Mesendoderm (in vitro differentiated cells): Measurements from ENCODE around the gene GABBR2.

ENCODE experiments used
- DNase-seq: peaks from one replicate; pipeline ENCODE4 v3.0.0; 2013
- H2AK5ac ChIP-seq: 2 replicates; pipeline ENCODE4 v1.6.1; 2013; ENCODE audit warnings: low read length, inconsistent platforms
- H2BK120ac ChIP-seq: 2 replicates; pipeline ENCODE4 v1.6.1; 2013; ENCODE audit warnings: low read depth, mild to moderate bottlenecking, low read length, moderate library complexity, mixed read lengths
- H2BK15ac ChIP-seq: replicated peaks from 2 replicates; pipeline ENCODE4 v1.6.1; 2013; ENCODE audit warnings: low read depth, mild to moderate bottlenecking, moderate library complexity
- H2BK5ac ChIP-seq: 2 replicates; pipeline ENCODE4 v1.6.1; 2013; ENCODE audit warnings: low read length, inconsistent platforms
- H3K18ac ChIP-seq: 2 replicates; pipeline ENCODE4 v1.6.1; 2013; ENCODE audit warnings: mild to moderate bottlenecking, low read length, mixed read lengths
- H3K23ac ChIP-seq: one replicate; pipeline ENCODE4 v1.6.1; 2013; ENCODE audit warnings: low read length
- H3K27ac ChIP-seq: 2 replicates; pipeline ENCODE4 v1.5.1; 2013; ENCODE audit warnings: low read depth, mild to moderate bottlenecking, inconsistent platforms, low read length, moderate library complexity
- H3K27me3 ChIP-seq: 2 replicates; pipeline ENCODE4 v1.6.1; 2013; ENCODE audit warnings: low read length, control low read depth, mild to moderate bottlenecking, inconsistent platforms; ENCODE audit not compliant: insufficient read depth, poor library complexity
- H3K36me3 ChIP-seq: 2 replicates; pipeline ENCODE4 v1.6.1; 2013; ENCODE audit warnings: low read length, inconsistent platforms; ENCODE audit not compliant: control insufficient read depth, insufficient read depth
- H3K4ac ChIP-seq: one replicate; pipeline ENCODE4 v1.6.1; 2013; ENCODE audit warnings: low read depth, mild to moderate bottlenecking, low read length, moderate library complexity
- H3K4me1 ChIP-seq: 2 replicates; pipeline ENCODE4 v1.6.1; 2013; ENCODE audit warnings: low read depth, low read length, inconsistent platforms; ENCODE audit not compliant: control insufficient read depth
- H3K4me2 ChIP-seq: 2 replicates; pipeline ENCODE4 v1.6.1; 2013; ENCODE audit warnings: low read length
- H3K4me3 ChIP-seq: 2 replicates; pipeline ENCODE4 v1.5.1; 2013; ENCODE audit warnings: mild to moderate bottlenecking, low read length
- H3K56ac ChIP-seq: one replicate; pipeline ENCODE4 v1.6.1; 2013; ENCODE audit warnings: low read length
- H3K79me1 ChIP-seq: 2 replicates; pipeline ENCODE4 v1.6.1; 2013; ENCODE audit warnings: low read length, inconsistent platforms
- H3K79me2 ChIP-seq: 2 replicates; pipeline ENCODE4 v1.6.1; 2013; ENCODE audit warnings: mild to moderate bottlenecking, low read length; ENCODE audit not compliant: control insufficient read depth, insufficient read depth
- H3K9ac ChIP-seq: 2 replicates; pipeline ENCODE4 v1.6.1; 2013; ENCODE audit warnings: low read length, inconsistent platforms
- H4K5ac ChIP-seq: one replicate; pipeline ENCODE4 v1.6.1; 2013; ENCODE audit warnings: low read length
- H4K8ac ChIP-seq: one replicate; pipeline ENCODE4 v1.6.1; 2013; ENCODE audit warnings: low read depth, mild to moderate bottlenecking, control low read depth, low read length, moderate library complexity
- WGBS: extraction: QIAGEN DNeasy Blood & Tissue Kit; methylation state at CpG from one replicate; pipeline ENCODE4 v1.1.7; 2013; ENCODE audit warnings: low lambda C conversion rate, missing lambda C conversion rate; ENCODE audit not compliant: insufficient coverage; ENCODE audit errors: extremely low coverage; 5-methylcytosine and 5-hydroxymethylcytosine counted together

GABBR2 gene

DNA sequence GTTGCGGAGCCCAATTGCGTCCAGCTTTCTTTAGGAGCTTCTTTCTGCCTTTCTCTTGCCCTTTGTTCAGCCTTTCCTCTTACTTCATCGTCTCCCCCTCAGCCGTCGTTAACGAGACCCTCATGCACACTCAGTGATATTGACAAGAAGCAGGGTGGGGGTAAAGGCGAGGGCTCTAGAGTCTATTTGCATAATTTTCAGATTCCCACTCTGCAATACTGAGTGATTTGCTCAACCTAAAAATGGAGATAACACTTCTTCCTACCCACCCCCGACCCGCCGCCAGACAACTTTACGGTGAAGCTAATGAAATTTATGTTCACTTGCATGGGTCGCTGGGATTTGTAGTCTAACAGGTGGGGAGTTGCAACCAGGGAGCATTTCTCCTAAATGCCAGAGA lies 452.0 kb downstream of the GABBR2 start:
- Histone ChIP-seq H3K4me1 (peaks cover 11% of the 10 kb centered on the region), H3K9ac (peak overlapping the region; percentile 75), H2BK15ac (no peak overlapping the region), H3K4ac (peak overlapping the region; percentile 75), H3K27me3 (no peaks in the 10 kb centered on the region), H2BK120ac (no peak overlapping the region), H3K4me2 (peak overlapping the region; percentile 41), H2BK5ac (peak overlapping the region; percentile 12), H3K18ac (peak overlapping the region; percentile 19), H3K36me3 (no peaks in the 10 kb centered on the region), H3K27ac (peak overlapping the region; percentile 87), H4K8ac (no peak overlapping the region), H3K56ac (peak overlapping the region; percentile 87), H2AK5ac (no peak overlapping the region), H4K5ac (no peak overlapping the region), H3K79me2 (peaks cover 31% of the 10 kb centered on the region), H3K23ac (no peak overlapping the region), H3K79me1 (peaks cover 16% of the 10 kb centered on the region), H3K4me3 (peak overlapping the region; percentile 69)
- no peak for DNase-seq
- WGBS: no CpG with 5 or more reads among the region's 12 CpGs

DNA sequence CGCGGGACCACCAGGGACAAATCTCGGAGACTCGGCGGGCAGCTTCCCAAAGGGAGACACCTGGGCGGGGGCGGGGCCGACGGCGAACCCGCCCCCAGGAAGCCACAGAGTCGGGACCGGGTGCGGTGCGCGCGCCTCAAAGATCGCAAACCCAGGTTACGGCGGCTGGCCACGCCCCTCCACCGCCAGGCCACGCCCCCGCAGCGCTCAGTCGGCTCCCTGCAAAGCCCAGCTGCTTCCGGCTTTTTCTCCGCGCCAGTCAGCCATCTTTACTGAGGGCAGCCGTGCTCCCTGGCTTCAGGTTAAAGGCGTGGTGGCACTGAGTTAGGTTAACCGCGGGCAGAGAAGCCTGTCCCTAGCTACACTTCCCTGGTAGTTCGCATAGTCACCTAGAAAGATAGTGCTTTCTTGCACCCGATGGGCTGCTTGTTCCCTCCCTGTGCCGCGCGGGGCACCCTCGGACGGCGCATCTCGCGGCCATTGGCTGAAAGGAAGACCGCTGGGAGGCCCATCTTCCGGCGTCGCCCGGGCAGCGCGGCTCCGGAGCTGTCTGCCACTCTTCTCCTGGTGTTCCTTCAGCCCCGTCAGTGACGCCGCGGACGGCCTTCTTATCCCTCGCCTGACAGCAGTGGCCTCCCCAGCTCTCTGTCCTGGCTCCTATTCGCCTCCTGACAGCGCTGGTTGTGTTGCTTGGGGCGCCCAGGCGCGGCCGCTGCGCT lies 453.0 kb downstream of the GABBR2 start, which contains the start of gene TBC1D2:
Gene TBC1D2 (minus strand): TSS at position 72 of the 719 bp plus-strand sequence. CDS start 108 bp downstream, outside the sequence.
- peak within 1 kb of the TSS; percentile 59 for H3K4me2 ChIP-seq
- H3K23ac ChIP-seq: no peak within 1 kb of the TSS
- peaks cover 11% of the 10 kb centered on the region for H3K4me1 ChIP-seq
- H3K4ac ChIP-seq: peak within 1 kb of the TSS; percentile 75
- peak within 1 kb of the TSS; percentile 90 for H3K56ac ChIP-seq
- peak within 1 kb of the TSS; percentile 81 for H3K4me3 ChIP-seq
- no peak within 1 kb of the TSS for H2BK15ac ChIP-seq
- peak within 1 kb of the TSS; percentile 75 for H3K9ac ChIP-seq
- peak within 1 kb of the TSS; percentile 87 for H3K27ac ChIP-seq
- no peak within 1 kb of the TSS for H2AK5ac ChIP-seq
- no peaks in the 10 kb centered on the region for H3K36me3 ChIP-seq
- peaks cover 33% of the 10 kb centered on the region for H3K79me2 ChIP-seq
- peak within 1 kb of the TSS; percentile 42 for H3K18ac ChIP-seq
- peak; percentile 98 for DNase-seq
- H2BK5ac ChIP-seq: peak within 1 kb of the TSS; percentile 79
- no peak within 1 kb of the TSS for H4K8ac ChIP-seq
- no peaks in the 10 kb centered on the region for H3K27me3 ChIP-seq
- no peak within 1 kb of the TSS for H2BK120ac ChIP-seq
- WGBS: no CpG with 5 or more reads among the region's 64 CpGs
- H4K5ac ChIP-seq: no peak within 1 kb of the TSS
- peaks cover 18% of the 10 kb centered on the region for H3K79me1 ChIP-seq

DNA sequence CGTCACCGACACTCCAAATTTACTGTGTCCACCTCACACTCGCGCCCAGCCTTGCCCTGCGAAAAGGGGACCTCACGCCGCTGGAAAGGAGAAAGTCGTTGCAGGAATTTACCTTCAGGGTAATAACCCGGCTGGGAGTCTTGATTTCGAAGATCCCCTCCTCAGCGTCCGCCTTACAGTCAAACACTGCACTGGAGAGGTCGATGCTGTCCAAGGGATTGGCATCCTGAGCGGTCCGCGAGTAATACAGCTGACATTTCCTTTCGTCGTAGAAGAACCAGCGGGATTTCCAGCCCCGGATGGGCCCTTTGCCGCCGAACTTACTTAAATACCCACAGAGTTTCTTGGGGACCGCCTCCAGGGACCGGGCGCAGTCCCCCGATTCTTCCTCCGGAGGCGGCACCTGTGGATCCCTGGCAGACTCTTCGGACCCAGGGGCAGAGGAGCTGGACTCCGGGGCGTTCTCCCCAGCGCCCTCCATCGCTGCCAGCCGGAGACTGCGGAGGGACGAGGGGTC lies 453.6 kb downstream of the GABBR2 start:
- Histone ChIP-seq H3K23ac (no peak overlapping the region), H3K27me3 (no peaks in the 10 kb centered on the region), H4K8ac (no peak overlapping the region), H3K9ac (peak overlapping the region; percentile 60), H2AK5ac (no peak overlapping the region), H3K79me1 (peaks cover 22% of the 10 kb centered on the region), H3K79me2 (peaks cover 39% of the 10 kb centered on the region), H3K36me3 (peaks cover 2% of the 10 kb centered on the region), H3K27ac (no peak overlapping the region), H3K4ac (peak overlapping the region; percentile 66), H3K4me1 (peaks cover 11% of the 10 kb centered on the region), H2BK5ac (no peak overlapping the region), H2BK120ac (no peak overlapping the region), H3K18ac (peak overlapping the region; percentile 42), H3K56ac (peak overlapping the region; percentile 90), H2BK15ac (no peak overlapping the region), H3K4me2 (peak overlapping the region; percentile 59), H3K4me3 (peak overlapping the region; percentile 81), H4K5ac (no peak overlapping the region)
- DNase-seq: peak; percentile 77
- no CpG with 5 or more reads among the region's 36 CpGs for WGBS

DNA sequence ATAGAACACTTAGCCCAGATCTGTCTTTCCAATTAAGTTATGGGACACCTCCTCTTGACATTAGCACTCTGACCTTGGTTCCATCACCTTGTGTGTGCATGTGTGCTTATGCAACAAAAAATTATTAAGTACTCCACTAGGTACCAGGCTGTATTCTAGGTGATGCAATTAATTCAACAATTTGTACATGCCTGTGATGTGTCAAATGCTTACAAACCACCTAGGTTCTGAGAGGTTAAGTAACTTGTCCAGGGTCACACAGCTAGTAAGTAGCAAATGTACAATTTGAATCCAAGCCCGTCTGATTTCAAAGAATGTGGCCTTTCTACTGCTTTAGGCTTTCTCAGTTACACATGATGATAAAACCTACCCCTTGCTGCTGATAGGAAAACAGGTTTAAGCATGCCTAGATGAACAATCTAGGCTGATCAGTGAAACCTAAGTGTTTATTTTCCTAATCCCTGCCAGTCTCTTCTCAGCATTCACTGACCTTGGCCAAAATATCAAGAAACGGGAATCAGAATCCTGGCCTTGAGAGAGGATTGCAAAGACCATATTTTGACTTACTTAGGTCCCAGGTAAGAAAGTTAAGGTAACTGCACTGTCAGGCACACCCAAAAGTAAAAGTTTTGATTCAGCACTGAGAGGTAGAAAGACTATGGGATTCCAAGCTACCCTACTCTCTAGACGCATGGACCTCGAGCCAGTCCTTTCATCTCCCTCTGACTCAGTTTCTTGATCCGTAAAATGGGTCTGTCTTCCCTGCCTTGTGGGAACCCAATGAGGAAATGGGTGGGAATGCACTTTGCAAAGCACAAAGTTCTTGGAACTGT lies 454.3 kb downstream of the GABBR2 start:
- Histone ChIP-seq H3K23ac (no peak overlapping the region), H2AK5ac (no peak overlapping the region), H2BK5ac (no peak overlapping the region), H3K27me3 (no peaks in the 10 kb centered on the region), H2BK15ac (no peak overlapping the region), H4K5ac (no peak overlapping the region), H3K56ac (peak overlapping the region; percentile 90), H4K8ac (no peak overlapping the region), H3K36me3 (peaks cover 2% of the 10 kb centered on the region), H2BK120ac (no peak overlapping the region), H3K27ac (no peak overlapping the region), H3K4me2 (peak overlapping the region; percentile 59), H3K4me3 (peak overlapping the region; percentile 81), H3K4me1 (peaks cover 11% of the 10 kb centered on the region), H3K79me2 (peaks cover 40% of the 10 kb centered on the region), H3K18ac (no peak overlapping the region), H3K4ac (peak overlapping the region; percentile 66), H3K9ac (peak overlapping the region; percentile 60), H3K79me1 (peaks cover 26% of the 10 kb centered on the region)
- no peak for DNase-seq
- WGBS: no CpG with 5 or more reads among the region's 5 CpGs

DNA sequence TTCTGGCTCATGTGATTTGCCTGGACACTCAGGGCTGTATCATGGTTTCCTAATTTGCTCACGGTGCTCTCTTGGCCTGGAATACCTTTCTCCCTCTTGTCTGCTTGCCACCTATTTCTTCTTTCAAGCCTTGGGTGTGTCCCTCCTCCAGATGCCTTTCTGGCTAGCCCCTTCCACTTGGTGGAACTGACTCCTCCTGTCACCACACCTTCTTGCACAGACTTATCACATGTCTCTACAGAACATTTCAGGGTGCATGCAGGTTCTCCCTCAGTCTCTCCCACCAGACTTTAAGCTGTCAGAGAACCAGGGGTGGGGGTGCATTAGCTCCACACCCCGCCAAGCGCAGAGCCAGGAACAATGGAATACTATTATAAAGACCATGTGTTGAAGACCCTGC lies 455.2 kb downstream of the GABBR2 start:
- DNase-seq: no peak
- peaks cover 2% of the 10 kb centered on the region for H3K36me3 ChIP-seq
- no CpG with 5 or more reads among the region's 3 CpGs for WGBS
- no peak overlapping the region for H3K18ac ChIP-seq
- no peak overlapping the region for H2BK120ac ChIP-seq
- no peak overlapping the region for H4K5ac ChIP-seq
- peak overlapping the region; percentile 55 for H3K9ac ChIP-seq
- no peak overlapping the region for H2BK15ac ChIP-seq
- peak overlapping the region; percentile 51 for H3K23ac ChIP-seq
- H3K27ac ChIP-seq: no peak overlapping the region
- H2BK5ac ChIP-seq: no peak overlapping the region
- no peak overlapping the region for H4K8ac ChIP-seq
- peak overlapping the region; percentile 47 for H3K56ac ChIP-seq
- H3K4ac ChIP-seq: no peak overlapping the region
- H3K27me3 ChIP-seq: no peaks in the 10 kb centered on the region
- peaks cover 11% of the 10 kb centered on the region for H3K4me1 ChIP-seq
- H2AK5ac ChIP-seq: no peak overlapping the region
- H3K79me1 ChIP-seq: peaks cover 26% of the 10 kb centered on the region
- peaks cover 40% of the 10 kb centered on the region for H3K79me2 ChIP-seq
- H3K4me3 ChIP-seq: peak overlapping the region; percentile 6
- peak overlapping the region; percentile 47 for H3K4me2 ChIP-seq
